Fibroblast of pulmonary artery (primary cell): ENCODE data around the gene PTPRJ.

Experiments used
- DNase-seq: peaks from one replicate; pipeline ENCODE4 v3.0.0-alpha.2; 2010; ENCODE audit warnings: low read depth
- H3K4me3 ChIP-seq: replicated peaks from 2 replicates; pipeline ENCODE4 v1.5.1; 2011; ENCODE audit warnings: low read depth, mild to moderate bottlenecking, control low read depth, low read length, moderate library complexity
- TF ChIP-seq, protein P1 (sequence below): IDR thresholded peaks from 2 replicates; pipeline ENCODE4 v1.5.1; 2011; ENCODE audit warnings: mild to moderate bottlenecking, control low read depth, low read length, inconsistent platforms; ENCODE audit errors: missing control alignments

Gene PTPRJ

DNA sequence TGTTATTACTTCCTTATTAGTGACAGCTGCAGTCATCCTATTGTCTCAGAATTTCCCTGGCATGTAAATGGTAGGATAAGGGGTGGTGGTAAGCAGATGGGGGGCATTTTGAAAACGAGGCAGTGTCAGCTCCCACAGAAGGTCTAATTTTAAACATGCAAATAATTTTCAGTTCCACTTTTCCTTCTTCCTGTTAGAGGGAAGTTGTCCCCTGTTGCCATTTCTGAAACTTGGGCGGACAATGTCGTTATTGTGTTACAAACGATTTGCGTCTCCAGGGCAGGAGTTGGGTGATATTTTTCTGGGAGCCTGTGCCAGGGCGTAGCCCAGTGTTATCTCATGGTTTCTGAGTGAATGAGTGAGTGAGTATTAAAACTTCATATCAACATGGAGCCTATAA, 7.4 kb downstream of the PTPRJ start:
- DNase-seq: no peak
- TF ChIP-seq, protein P1, sequence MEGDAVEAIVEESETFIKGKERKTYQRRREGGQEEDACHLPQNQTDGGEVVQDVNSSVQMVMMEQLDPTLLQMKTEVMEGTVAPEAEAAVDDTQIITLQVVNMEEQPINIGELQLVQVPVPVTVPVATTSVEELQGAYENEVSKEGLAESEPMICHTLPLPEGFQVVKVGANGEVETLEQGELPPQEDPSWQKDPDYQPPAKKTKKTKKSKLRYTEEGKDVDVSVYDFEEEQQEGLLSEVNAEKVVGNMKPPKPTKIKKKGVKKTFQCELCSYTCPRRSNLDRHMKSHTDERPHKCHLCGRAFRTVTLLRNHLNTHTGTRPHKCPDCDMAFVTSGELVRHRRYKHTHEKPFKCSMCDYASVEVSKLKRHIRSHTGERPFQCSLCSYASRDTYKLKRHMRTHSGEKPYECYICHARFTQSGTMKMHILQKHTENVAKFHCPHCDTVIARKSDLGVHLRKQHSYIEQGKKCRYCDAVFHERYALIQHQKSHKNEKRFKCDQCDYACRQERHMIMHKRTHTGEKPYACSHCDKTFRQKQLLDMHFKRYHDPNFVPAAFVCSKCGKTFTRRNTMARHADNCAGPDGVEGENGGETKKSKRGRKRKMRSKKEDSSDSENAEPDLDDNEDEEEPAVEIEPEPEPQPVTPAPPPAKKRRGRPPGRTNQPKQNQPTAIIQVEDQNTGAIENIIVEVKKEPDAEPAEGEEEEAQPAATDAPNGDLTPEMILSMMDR: no peak
- no peak overlapping the region for H3K4me3 ChIP-seq

DNA sequence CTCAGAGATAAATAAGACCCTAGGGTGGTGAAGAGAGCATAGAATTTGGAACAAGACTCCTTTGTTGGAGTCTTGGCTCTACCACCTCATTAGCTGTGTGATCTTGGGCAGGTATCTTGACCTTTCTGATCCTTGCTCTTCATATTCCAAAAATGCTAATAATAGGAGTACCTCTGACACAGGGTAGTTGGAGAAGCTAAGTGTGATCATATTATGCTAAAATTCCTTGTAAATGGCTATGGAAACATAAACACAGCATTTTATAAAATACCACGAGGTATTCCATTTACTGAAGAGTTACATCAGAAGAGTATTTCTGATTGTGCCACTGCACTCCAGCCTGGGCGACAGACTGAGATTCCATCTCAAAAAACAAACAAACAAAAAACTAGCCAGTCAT, 9.4 kb downstream of the PTPRJ start:
- TF ChIP-seq, protein P1: no peak
- DNase-seq: no peak
- H3K4me3 ChIP-seq: no peak overlapping the region

GRCh38 chr11:47991266-47991830, 11.0 kb downstream of the PTPRJ start:
- no peak overlapping the region for H3K4me3 ChIP-seq
- TF ChIP-seq, protein P1: no peak
- no peak for DNase-seq

GRCh38 chr11:47991894-47992293, 11.5 kb downstream of the PTPRJ start:
- no peak overlapping the region for H3K4me3 ChIP-seq
- DNase-seq: no peak

GRCh38 chr11:47992959-47993820, 12.8 kb downstream of the PTPRJ start:
- DNase-seq: peak; percentile 71
- TF ChIP-seq, protein P1: no peak
- H3K4me3 ChIP-seq: no peak overlapping the region

More at GRCh38 chr11:47991894-47992293, 11.5 kb downstream of the PTPRJ start:
- TF ChIP-seq, protein P1: no peak

- TF ChIP-seq, protein P1: no peak
- H3K4me3 ChIP-seq: no peak overlapping the region
- no peak for DNase-seq
These were observed 14.1 kb downstream of the PTPRJ start for GRCh38 chr11:47994417-47994816.
